ENCODE data around the gene WAS. TPM values are rescaled to one million over a fixed set of nuclear protein-coding genes. Genes with fewer than 3 reads are reported as not detected.

WAS gene
- total RNA-seq, 1 experiment from 2014 or later, result 0.24 TPM

DNA sequence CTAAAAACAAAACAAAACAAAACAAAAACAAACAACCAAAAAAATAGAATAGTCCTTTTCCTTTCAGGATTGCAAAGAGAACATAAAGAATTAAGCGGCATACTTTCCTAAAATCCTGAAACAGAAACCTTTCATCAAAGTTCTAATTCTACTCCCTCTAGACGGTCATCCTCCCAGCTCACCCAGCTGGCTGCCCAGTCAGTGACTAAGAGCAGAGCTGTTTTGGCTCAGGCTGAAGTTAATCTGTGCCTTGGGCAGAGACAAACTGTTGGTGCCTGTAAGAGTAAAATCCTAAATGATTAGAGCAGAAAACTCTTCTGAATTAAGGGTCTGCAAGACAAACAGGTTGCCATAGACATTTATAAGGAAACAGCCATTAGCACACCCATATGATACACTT lies 17.6 kb upstream of the WAS start:
- no CpG with 5 or more reads among the region's 2 CpGs for WGBS (ENCODE audit: extremely low coverage, insufficient read length, low lambda C conversion rate)
- no peaks in the 10 kb centered on the region for H3K27me3 ChIP-seq (ENCODE audit: insufficient read depth, low read length)
- no peaks in the 10 kb centered on the region for H3K23me2 ChIP-seq (ENCODE audit: insufficient read length, low read depth, low read length, poor library complexity, severe bottlenecking)
- H3K9ac ChIP-seq (ENCODE audit: extremely low read depth, insufficient read length, low read length), result no peak overlapping the region
- no peak overlapping the region for H2BK20ac ChIP-seq (ENCODE audit: low read depth, low read length, poor library complexity, severe bottlenecking)
- no peak overlapping the region for H3K23ac ChIP-seq (ENCODE audit: insufficient read length, low read depth, low read length)
- no peaks in the 10 kb centered on the region for H3K79me1 ChIP-seq (ENCODE audit: insufficient read depth, low read depth, low read length, poor library complexity, severe bottlenecking)
- H3K9me3 ChIP-seq (ENCODE audit: control insufficient read depth, low read depth, low read length), result peaks cover 33% of the 10 kb centered on the region
- no peak overlapping the region for H2BK5ac ChIP-seq (ENCODE audit: insufficient read length, low read length)
- no peaks in the 10 kb centered on the region for H4K20me1 ChIP-seq (ENCODE audit: control insufficient read depth, insufficient read depth, insufficient read length)
- no peak for DNase-seq
- H3T11ph ChIP-seq (ENCODE audit: low read length), result no peak overlapping the region
- no peak overlapping the region for H2BK120ac ChIP-seq (ENCODE audit: low read depth, low read length, poor library complexity, severe bottlenecking)
- Mint-ChIP-seq H3K4me1 (no peaks in the 10 kb centered on the region), H3K27me3 (ENCODE audit: low read depth) (no peaks in the 10 kb centered on the region), H3K4me3 (no peak overlapping the region), H3K9me3 (peaks cover 58 to 62% of the 10 kb centered on the region in 2 experiments), H3K36me3 (ENCODE audit: insufficient read depth in 1 of 3, low read depth in 3 of 3) (peaks cover 2 to 8% (median 4%) of the 10 kb centered on the region in 3 experiments; a peak in 5 of 7 replicates), H3K27ac (no peak overlapping the region)
- H2BK15ac ChIP-seq (ENCODE audit: low read depth, low read length), result no peak overlapping the region
- no peak overlapping the region for H2AK5ac ChIP-seq (ENCODE audit: insufficient read length, low read length)
- no peaks in the 10 kb centered on the region for H3K4me1 ChIP-seq (ENCODE audit: insufficient read depth, low read length)
- H3K4me2 ChIP-seq (ENCODE audit: insufficient read depth, insufficient read length, low read length), result no peak overlapping the region
- H4K5ac ChIP-seq (ENCODE audit: insufficient read length, low read depth, low read length), result no peak overlapping the region
- no peak overlapping the region for H4K8ac ChIP-seq (replicated peaks; ENCODE audit: insufficient read length, low read depth, low read length)
- TF ChIP-seq, protein P1, sequence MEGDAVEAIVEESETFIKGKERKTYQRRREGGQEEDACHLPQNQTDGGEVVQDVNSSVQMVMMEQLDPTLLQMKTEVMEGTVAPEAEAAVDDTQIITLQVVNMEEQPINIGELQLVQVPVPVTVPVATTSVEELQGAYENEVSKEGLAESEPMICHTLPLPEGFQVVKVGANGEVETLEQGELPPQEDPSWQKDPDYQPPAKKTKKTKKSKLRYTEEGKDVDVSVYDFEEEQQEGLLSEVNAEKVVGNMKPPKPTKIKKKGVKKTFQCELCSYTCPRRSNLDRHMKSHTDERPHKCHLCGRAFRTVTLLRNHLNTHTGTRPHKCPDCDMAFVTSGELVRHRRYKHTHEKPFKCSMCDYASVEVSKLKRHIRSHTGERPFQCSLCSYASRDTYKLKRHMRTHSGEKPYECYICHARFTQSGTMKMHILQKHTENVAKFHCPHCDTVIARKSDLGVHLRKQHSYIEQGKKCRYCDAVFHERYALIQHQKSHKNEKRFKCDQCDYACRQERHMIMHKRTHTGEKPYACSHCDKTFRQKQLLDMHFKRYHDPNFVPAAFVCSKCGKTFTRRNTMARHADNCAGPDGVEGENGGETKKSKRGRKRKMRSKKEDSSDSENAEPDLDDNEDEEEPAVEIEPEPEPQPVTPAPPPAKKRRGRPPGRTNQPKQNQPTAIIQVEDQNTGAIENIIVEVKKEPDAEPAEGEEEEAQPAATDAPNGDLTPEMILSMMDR (conservative IDR thresholded peaks at IDR 0.05), result no peak
- no peak overlapping the region for H3K18ac ChIP-seq (ENCODE audit: insufficient read length, low read depth, low read length)
- no peaks in the 10 kb centered on the region for H3K79me2 ChIP-seq (ENCODE audit: insufficient read depth, low read length)
- H3K27ac ChIP-seq (ENCODE audit: insufficient read length, low read depth, low read length), result no peak overlapping the region
- H4K91ac ChIP-seq (ENCODE audit: insufficient read length, low read depth, low read length), result no peak overlapping the region
- no peak overlapping the region for H2AFZ ChIP-seq (ENCODE audit: low read length)
- H3K56ac ChIP-seq (ENCODE audit: insufficient read length, low read depth, low read length), result no peak overlapping the region
- H3K14ac ChIP-seq (ENCODE audit: insufficient read depth, low read length), result no peak overlapping the region
- H3K4ac ChIP-seq (ENCODE audit: low read depth, low read length), result no peak overlapping the region
- no peak overlapping the region for H2BK12ac ChIP-seq (ENCODE audit: insufficient read length, low read depth, low read length)
